K562 (cell line): ENCODE measurements around the gene VPS4A. TPM values are rescaled to one million over a fixed set of nuclear protein-coding genes. Genes with fewer than 3 reads are reported as not detected.

Source experiments
- AFF1 ChIP-seq, 2 experiments: fragments of 450-650 bp; IDR thresholded peaks; 2 replicates each; pipeline ENCODE4 v1.6.1; 2018; ENCODE audit warnings: mild to moderate bottlenecking in 2 of 2, low read depth in 1 of 2; ENCODE audit not compliant: partially characterized antibody in 2 of 2
- CBFA2T3 ChIP-seq: fragments of 450-650 bp; IDR thresholded peaks from 2 replicates; pipeline ENCODE4 v1.6.1; 2017
- CEBPG ChIP-seq, 3 experiments: fragments of 200-800 bp in 1 of 3; sonication (Bioruptor generic) in 1 of 3; sonication (generic) in 1 of 3; formaldehyde crosslinking in 1 of 3; IDR thresholded peaks in 2 of 3; conservative IDR thresholded peaks in 1 of 3; 2 replicates each; pipeline versions ENCODE4 v1.6.1 to v1.8.0; 2016 to 2022; ENCODE audit warnings: missing compliant biosample characterization in 2 of 3, missing genetic modification characterization in 2 of 3, mild to moderate bottlenecking in 1 of 3, missing genetic modification reagents in 1 of 3
- EHMT2 ChIP-seq: fragments of 450-650 bp; IDR thresholded peaks from 2 replicates; pipeline ENCODE4 v1.6.1; 2018; ENCODE audit warnings: antibody characterized with exemption
- ETV1 ChIP-seq: fragments of 450-650 bp; conservative IDR thresholded peaks from 2 replicates; pipeline ENCODE4 v1.6.1; 2016; ENCODE audit warnings: missing genetic modification characterization, control low read depth, low read depth, missing compliant biosample characterization
- FOXA3 ChIP-seq, 2 experiments: fragments of 450-650 bp in 1 of 2; sonication (generic) in 1 of 2; formaldehyde crosslinking; IDR thresholded peaks in 1 of 2; conservative IDR thresholded peaks in 1 of 2; 2 replicates each; pipeline versions ENCODE4 v1.4.0 to v1.8.0; 2020 to 2022; ENCODE audit warnings: mild to moderate bottlenecking in 2 of 2, missing genetic modification reagents in 1 of 2
- HEY1 ChIP-seq: fragments of 250-450 bp; sonication (Bioruptor Pico); IDR thresholded peaks from 2 replicates; pipeline ENCODE4 v1.5.0; 2020; ENCODE audit warnings: mild to moderate bottlenecking, moderate library complexity, borderline replicate concordance
- IRF9 ChIP-seq: fragments of 450-650 bp; IDR thresholded peaks from 2 replicates; pipeline ENCODE4 v1.6.1; 2016; ENCODE audit warnings: missing biosample characterization, missing genetic modification characterization
- KLF16 ChIP-seq: IDR thresholded peaks from 2 replicates; pipeline ENCODE4 v1.6.1; 2016; ENCODE audit warnings: antibody characterized with exemption
- MEIS2 ChIP-seq: fragments of 450-650 bp; IDR thresholded peaks from 2 replicates; pipeline ENCODE4 v1.6.1; 2014; ENCODE audit warnings: mild to moderate bottlenecking; ENCODE audit not compliant: partially characterized antibody
- NR3C1 ChIP-seq: sonication (generic); formaldehyde crosslinking; IDR thresholded peaks from 2 replicates; pipeline ENCODE4 v1.8.1; 2022; ENCODE audit warnings: missing genetic modification reagents
- PREB ChIP-seq: sonication (generic); formaldehyde crosslinking; IDR thresholded peaks from 2 replicates; pipeline ENCODE4 v1.8.1; 2023; ENCODE audit warnings: mild to moderate bottlenecking, missing genetic modification reagents
- RBM25 ChIP-seq: fragments of 200-400 bp; formaldehyde crosslinking; IDR thresholded peaks from 2 replicates; pipeline ENCODE4 v1.6.1; 2018; ENCODE audit warnings: low read length, low read depth, moderate library complexity; ENCODE audit not compliant: severe bottlenecking
- SIX5 ChIP-seq, 2 experiments: IDR thresholded peaks; 2 replicates each; pipeline ENCODE4 v1.6.1; 2011; ENCODE audit warnings: low read length in 2 of 2, borderline replicate concordance in 1 of 2, low read depth in 1 of 2, mild to moderate bottlenecking in 1 of 2, moderate library complexity in 1 of 2; ENCODE audit not compliant: insufficient read depth in 1 of 2
- ZNF57 ChIP-seq: fragments of 450-650 bp; formaldehyde crosslinking; IDR thresholded peaks from 2 replicates; pipeline ENCODE4 v1.4.0; 2020; ENCODE audit warnings: mild to moderate bottlenecking, moderate library complexity
- ZNF609 ChIP-seq: sonication (generic); formaldehyde crosslinking; IDR thresholded peaks from 2 replicates; pipeline ENCODE4 v1.8.1; 2023; ENCODE audit warnings: missing genetic modification reagents, mild to moderate bottlenecking, borderline replicate concordance
- polyA plus RNA-seq, 8 experiments: library from polyadenylated mRNA; depleted of rRNA in 4 of 8; stranded (reverse) in 5 of 8; unstranded in 3 of 8; fragments of >200 nt; fragmentation: Nextera tagmentation in 2 of 8; fragmentation: Illumina TruSeq in 1 of 8; extraction: Ambion mirVana in 2 of 8; extraction: Trizol in 1 of 8; gene quantifications; 2 replicates each; pipeline versions ENCODE4 v1.2.1 to v1.2.3, GENCODE V29; 2011 to 2014; ENCODE audit warnings: inconsistent platforms in 1 of 8, missing spikeins in 1 of 8
- total RNA-seq, 7 experiments: library from RNA; depleted of rRNA in 6 of 7; stranded (reverse); fragments of >200 nt in 6 of 7; fragmentation: Illumina TruSeq in 2 of 7; extraction: Trizol in 2 of 7; gene quantifications; 2 replicates each; pipeline versions ENCODE4 v1.2.1 to v1.2.3, GENCODE V29; 2011 to 2021; ENCODE audit warnings: low replicate concordance in 1 of 7

Gene VPS4A
- total and polyA plus RNA-seq, 9 of the 15 experiments (the other 6 are each of a cell fraction or from before 2014, with no cell fraction given) = 7.6 to 45.4 (median 29.9) TPM

- no peak for TF ChIP-seq PREB (CRISPR knock-in tag)
- TF ChIP-seq CEBPG (CRISPR knock-in tag; IDR thresholded peaks at IDR 0.05) = no peak
- TF ChIP-seq CEBPG (tag; conservative IDR thresholded peaks at IDR 0.05 in 1 of 2, IDR thresholded peaks at IDR 0.05 in 1 of 2) = peak in 1 of 2 experiments; percentile 29; a peak in 1 of 4 replicates
- no peak for TF ChIP-seq AFF1 (IDR thresholded peaks at IDR 0.05; ENCODE audit: low read depth in 1 of 2, partially characterized antibody in 2 of 2)
- 0 out of 2 replicates have a peak, but pooled peaks have one; percentile 38 for TF ChIP-seq KLF16
- peak; percentile 78 for TF ChIP-seq CBFA2T3
- peak; percentile 72 to 90 for TF ChIP-seq FOXA3 (CRISPR knock-in tag; conservative IDR thresholded peaks at IDR 0.05 in 1 of 2, IDR thresholded peaks at IDR 0.05 in 1 of 2)
- no peak for TF ChIP-seq ZNF57 (CRISPR knock-in tag)
- no peak for TF ChIP-seq HEY1 (CRISPR knock-in tag)
- TF ChIP-seq RBM25 = no peak
- TF ChIP-seq SIX5 (IDR thresholded peaks at IDR 0.05; ENCODE audit: borderline replicate concordance in 1 of 2, insufficient read depth in 1 of 2, low read depth in 1 of 2, low read length in 2 of 2) = no peak
- no peak for TF ChIP-seq IRF9 (tag)
- TF ChIP-seq EHMT2 = no peak
- 0 out of 2 replicates have a peak, but pooled peaks have one; percentile 40 for TF ChIP-seq ETV1
- TF ChIP-seq NR3C1 (CRISPR knock-in tag) = no peak
- peak; percentile 34 for TF ChIP-seq MEIS2
- no peak for TF ChIP-seq ZNF609 (CRISPR knock-in tag)
These were observed 56.8 kb downstream of the VPS4A start (continued) for GRCh38 chr16:69367980-69368379.
